Medulla oblongata (tissue), 1 donor: ENCODE results near the gene TIRAP.

ENCODE experiments used
- DNase-seq: peaks from one replicate; pipeline ENCODE4 v3.0.0-alpha.2; 2015; ENCODE audit errors: extremely low spot score

The TIRAP gene

GRCh38 chr11:126343051-126343450 lies 60.2 kb downstream of the TIRAP start:
- no peak for DNase-seq
